IMR-90 (cell line): ENCODE measurements around the gene SLC25A25. TPM values are rescaled to one million over a fixed set of nuclear protein-coding genes. Genes with fewer than 3 reads are reported as not detected.
A peak's percentile ranks its signal among the peaks of the same experiment; 100 is the strongest.

Experiments
- ATAC-seq: fragments of 200-7000 bp; cut with Tn5 transposase; 2 replicates; pipeline ENCODE4 v1.9.1; 2020; ENCODE audit warnings: low read depth, mild to moderate bottlenecking, moderate library complexity
- BruUV-seq: library from RNA; stranded (reverse); fragments of 400-500 nt; replicated peaks from 2 replicates; lab custom pipeline; 2021; lab: Mats Ljungman, UMichigan
- CTCF ChIA-PET: fragments of 300-600 bp; formaldehyde crosslinking; extraction: SDS; loops from one replicate; lab custom pipeline; 2021; ENCODE audit warnings: antibody characterized with exemption; lab: Yijun Ruan, JAX
- POLR2A ChIA-PET: fragments of 300-600 bp; sonication (Branson Sonifier 250); formaldehyde crosslinking; loops from one replicate; lab custom pipeline; 2022; ENCODE audit warnings: antibody characterized with exemption; ENCODE audit not compliant: unreplicated experiment; lab: Charles Lee
- DNase-seq: peaks from one replicate; pipeline ENCODE4 v3.0.0; 2013
- H2AFZ ChIP-seq: replicated peaks from 2 replicates; pipeline ENCODE3; 2013; ENCODE audit warnings: low read length, mild to moderate bottlenecking; ENCODE audit not compliant: poor library complexity
- H2AK5ac ChIP-seq: 2 replicates; pipeline ENCODE4 v1.6.1; 2013; ENCODE audit warnings: low read depth, low read length, inconsistent platforms
- H2AK9ac ChIP-seq: replicated peaks from 2 replicates; pipeline ENCODE3; 2013; ENCODE audit warnings: mild to moderate bottlenecking, low read depth, low read length, moderate library complexity; ENCODE audit not compliant: poor library complexity
- H2BK120ac ChIP-seq: 2 replicates; pipeline ENCODE4 v1.6.1; 2013; ENCODE audit warnings: low read depth, low read length, inconsistent platforms
- H2BK15ac ChIP-seq: 3 replicates; pipeline ENCODE4 v1.6.1; 2013; ENCODE audit warnings: low read depth, low read length, inconsistent platforms
- H2BK20ac ChIP-seq: 2 replicates; pipeline ENCODE4 v1.6.1; 2013; ENCODE audit warnings: low read depth, mild to moderate bottlenecking, inconsistent platforms, low read length, moderate library complexity
- H2BK5ac ChIP-seq: 2 replicates; pipeline ENCODE4 v1.6.1; 2013; ENCODE audit warnings: mild to moderate bottlenecking, low read depth, low read length, inconsistent platforms; ENCODE audit not compliant: poor library complexity, severe bottlenecking
- H3K14ac ChIP-seq: replicated peaks from 2 replicates; pipeline ENCODE4 v1.6.1; 2013; ENCODE audit warnings: low read depth, low read length, inconsistent platforms
- H3K18ac ChIP-seq: 2 replicates; pipeline ENCODE4 v1.6.1; 2013; ENCODE audit warnings: low read depth, low read length, control low read depth
- H3K23ac ChIP-seq: 2 replicates; pipeline ENCODE4 v1.6.1; 2013; ENCODE audit warnings: low read depth, low read length, inconsistent platforms
- H3K27ac ChIP-seq: 2 replicates; pipeline ENCODE4 v1.5.1; 2013; ENCODE audit warnings: mild to moderate bottlenecking, control low read depth, low read length; ENCODE audit not compliant: insufficient read depth
- H3K27me3 ChIP-seq: 2 replicates; pipeline ENCODE4 v1.6.1; 2013; ENCODE audit warnings: low read length; ENCODE audit not compliant: control insufficient read depth, insufficient read depth
- H3K36me3 ChIP-seq: 2 replicates; pipeline ENCODE4 v1.6.1; 2013; ENCODE audit warnings: low read length, mixed read lengths; ENCODE audit not compliant: control insufficient read depth, insufficient read depth
- H3K4ac ChIP-seq: 2 replicates; pipeline ENCODE4 v1.6.1; 2013; ENCODE audit warnings: low read depth, low read length, inconsistent platforms
- H3K4me1 ChIP-seq: 2 replicates; pipeline ENCODE4 v1.6.1; 2013; ENCODE audit warnings: low read length, mixed read lengths; ENCODE audit not compliant: control insufficient read depth, insufficient read depth
- H3K4me2 ChIP-seq: 2 replicates; pipeline ENCODE4 v1.6.1; 2013; ENCODE audit warnings: low read depth, mild to moderate bottlenecking, control low read depth, low read length, moderate library complexity
- H3K4me3 ChIP-seq: 2 replicates; pipeline ENCODE4 v1.5.1; 2013; ENCODE audit warnings: low read depth, mild to moderate bottlenecking, control low read depth, low read length, moderate library complexity; ENCODE audit not compliant: insufficient read depth
- H3K56ac ChIP-seq: 2 replicates; pipeline ENCODE4 v1.6.1; 2013; ENCODE audit warnings: low read length, inconsistent platforms; ENCODE audit not compliant: insufficient read depth; ENCODE audit errors: extremely low read depth
- H3K79me1 ChIP-seq, 2 experiments: 2 replicates each; pipeline ENCODE4 v1.6.1; 2013; ENCODE audit warnings: low read length in 2 of 2, inconsistent platforms in 1 of 2, low read depth in 1 of 2
- H3K9ac ChIP-seq: 2 replicates; pipeline ENCODE4 v1.6.1; 2013; ENCODE audit warnings: low read depth, low read length, control low read depth
- H3K9me1 ChIP-seq: 2 replicates; pipeline ENCODE4 v1.6.1; 2013; ENCODE audit warnings: low read length, inconsistent platforms; ENCODE audit not compliant: insufficient read depth
- H3K9me3 ChIP-seq: 2 replicates; pipeline ENCODE4 v1.6.1; 2013; ENCODE audit warnings: low read length; ENCODE audit not compliant: control insufficient read depth, insufficient read depth
- H4K20me1 ChIP-seq: 2 replicates; pipeline ENCODE4 v1.6.1; 2013; ENCODE audit warnings: low read length, inconsistent platforms; ENCODE audit not compliant: insufficient read depth
- H4K5ac ChIP-seq: 2 replicates; pipeline ENCODE4 v1.6.1; 2013; ENCODE audit warnings: mild to moderate bottlenecking, low read depth, low read length, control low read depth
- H4K8ac ChIP-seq, 2 experiments: 2 replicates each; pipeline ENCODE4 v1.6.1; 2013; ENCODE audit warnings: low read depth in 2 of 2, low read length in 2 of 2, control low read depth in 1 of 2, inconsistent platforms in 1 of 2
- H4K91ac ChIP-seq: 2 replicates; pipeline ENCODE4 v1.6.1; 2013; ENCODE audit warnings: low read depth, low read length, inconsistent platforms; ENCODE audit not compliant: insufficient read depth
- CHD1 ChIP-seq: IDR thresholded peaks from 2 replicates; pipeline ENCODE4 v1.6.1; 2012; ENCODE audit warnings: low read depth, low read length, improper control_type of control experiment
- ELK1 ChIP-seq: fragments of 150-350 bp; IDR thresholded peaks from 2 replicates; pipeline ENCODE4 v1.6.1; 2016; ENCODE audit warnings: low read depth, mild to moderate bottlenecking, low read length, moderate library complexity, borderline replicate concordance
- NFE2L2 ChIP-seq: fragments of 150-350 bp; IDR thresholded peaks from 2 replicates; pipeline ENCODE4 v1.6.1; 2016; ENCODE audit warnings: low read depth, mild to moderate bottlenecking, low read length
- WGBS, 2 experiments: methylation state at CpG; one replicate each; pipeline versions ENCODE4 v1.1.5 to v1.1.7; 2013; ENCODE audit warnings: missing lambda C conversion rate in 2 of 2; ENCODE audit not compliant: insufficient read length in 1 of 2; ENCODE audit errors: extremely low coverage in 2 of 2; 5-methylcytosine and 5-hydroxymethylcytosine counted together
- dilution Hi-C: fragments of 300-500 bp; cut with HindIII; formaldehyde crosslinking; loops from one replicate; pipeline ENCODE4 v1.14.3; 2018; ENCODE audit warnings: low sequenced_read_pairs; ENCODE audit not compliant: unreplicated experiment
- in situ Hi-C: fragments of 300-500 bp; cut with MboI; formaldehyde crosslinking; loops from 3 replicates; pipeline ENCODE4 v1.14.3; 2019; ENCODE audit warnings: low sequenced_read_pairs, inconsistent platforms, mixed read lengths
- intact Hi-C: fragments of 100-400 bp; cut with micrococcal nuclease; formaldehyde crosslinking; loops from 2 replicates; pipeline ENCODE4 v1.10.0; 2022
- polyA plus RNA-seq, 3 experiments: library from polyadenylated mRNA; depleted of rRNA; stranded (reverse); fragments of >200 nt; gene quantifications; 2 replicates each; pipeline ENCODE4 v1.2.3, GENCODE V29; 2012; ENCODE audit warnings: low replicate concordance in 1 of 3
- total RNA-seq: library from RNA; depleted of rRNA; stranded (reverse); fragments of >200 nt; gene quantifications from 2 replicates; pipeline ENCODE4 v1.2.3, GENCODE V29; 2012

The SLC25A25 gene
- total and polyA plus RNA-seq, 2 of the 4 experiments (the other 2 are of a cell fraction), result 14.0 to 17.9 TPM

DNA sequence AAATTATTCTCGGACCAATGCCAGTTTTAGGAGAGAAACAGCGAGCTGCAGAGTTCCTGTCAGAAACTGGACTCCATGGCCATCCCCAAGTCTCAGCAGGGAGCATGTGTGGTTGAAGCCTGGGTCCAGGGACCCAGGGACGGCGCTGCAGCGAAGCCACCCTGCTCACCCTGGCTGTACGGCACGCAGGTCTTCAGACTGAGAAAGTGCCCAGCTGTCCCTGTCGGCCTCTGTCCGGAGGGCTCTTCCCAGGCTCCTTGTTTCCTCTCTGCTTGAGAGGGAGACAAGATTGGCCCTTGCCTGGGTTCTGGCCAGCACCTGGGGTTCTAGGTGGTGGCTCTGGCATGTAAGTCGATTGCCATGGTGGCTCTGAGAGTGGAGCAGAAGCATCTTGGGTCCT, 32.5 kb downstream of the SLC25A25 start:
- H4K20me1 ChIP-seq, result peaks cover 36% of the 10 kb centered on the region
- H3K23ac ChIP-seq, result peak overlapping the region; percentile 97
- peak overlapping the region; percentile 86; the same call in 1 of the 2 replicates for H3K27ac ChIP-seq
- no peak overlapping the region for H2BK120ac ChIP-seq
- H3K4me2 ChIP-seq, result peak overlapping the region; percentile 8; the same call in 1 of the 2 replicates
- dilution Hi-C loops, result no loop called here
- POLR2A ChIA-PET, result interaction anchor here (1.0 kb wide), 1 partner anchor 122 kb away, joined by 3 read pairs; no protein-coding TSS in a partner anchor
- H2BK5ac ChIP-seq, result peak overlapping the region; percentile 97
- H4K91ac ChIP-seq, result no peak overlapping the region
- peaks cover 40% of the 10 kb centered on the region for H3K36me3 ChIP-seq
- H2AK5ac ChIP-seq, result peak overlapping the region; percentile 40
- no peak overlapping the region for H3K4me3 ChIP-seq
- no peak overlapping the region for H2AFZ ChIP-seq
- H4K8ac ChIP-seq, result no peak overlapping the region; a peak in 1 of 4 replicates
- in situ Hi-C loops, result no loop called here
- H4K5ac ChIP-seq, result no peak overlapping the region
- no peaks in the 10 kb centered on the region for H3K9me3 ChIP-seq
- H3K9ac ChIP-seq, result no peak overlapping the region
- no peak overlapping the region for H3K56ac ChIP-seq
- CTCF ChIA-PET, result interaction anchor here (3.2 kb wide), 1 partner anchor 17 kb away, joined by 16 read pairs; no protein-coding TSS in a partner anchor
- ATAC-seq, result no peak
- H3K4ac ChIP-seq, result peak overlapping the region; percentile 98; the same call in 1 of the 2 replicates
- no peak for DNase-seq
- peaks cover 30 to 87% of the 10 kb centered on the region in 2 experiments for H3K79me1 ChIP-seq
- no peak overlapping the region for H2BK15ac ChIP-seq
- intact Hi-C loops, result no loop called here
- H3K4me1 ChIP-seq, result peaks cover 25% of the 10 kb centered on the region
- peak overlapping the region; percentile 99 for H2AK9ac ChIP-seq
- WGBS, 2 experiments, result 95% methylated on average over 8 of the region's 10 CpGs; no CpG with 5 or more reads in 1 of the 2 experiments
- H3K27me3 ChIP-seq, result no peaks in the 10 kb centered on the region
- H3K14ac ChIP-seq, result peak overlapping the region; percentile 96
- TF ChIP-seq CHD1 (no peak), ELK1 (no peak), NFE2L2 (no peak)
- no TSS peak for BruUV-seq
- H2BK20ac ChIP-seq, result no peak overlapping the region
- no peak overlapping the region for H3K18ac ChIP-seq
- peaks cover 27% of the 10 kb centered on the region; the same call in 1 of the 2 replicates for H3K9me1 ChIP-seq
